ENCODE results near the gene GSC. TPM values are rescaled to one million over a fixed set of nuclear protein-coding genes. Genes with fewer than 3 reads are reported as not detected.

The GSC gene
- total RNA-seq, result not detected in 2 replicates

GRCh38 chr14:94769391-94770250 lies at the start of gene GSC:
GSC (minus strand) TSS chr14:94770113; CDS start chr14:94770015, 98 bp downstream.

Other genes starting within 250 kb of the GSC start
- gene SERPINA4, start 208.7 kb downstream of the GSC start, total RNA-seq, result not detected in 2 replicates
- gene SERPINA5, start 188.7 kb downstream of the GSC start, total RNA-seq, result 0.15 TPM in 1 of 2 replicates, not detected in the other
- gene SERPINA3, start 157.7 kb downstream of the GSC start, total RNA-seq, result not detected in 2 replicates

All from mammary microvascular endothelial cell (primary cell).